NCI-H774 (cell line): Measurements from ENCODE around the gene RPL34.
"Not testable (repeated sequence)": the region's sequence is repeated elsewhere in the genome, so short reads cannot be mapped to it uniquely, and the experiment has no call there.

ENCODE experiments used
- DNase-seq: peaks from one replicate; lab custom pipeline; 2025; lab: John Stamatoyannopoulos, UW

RPL34 gene

GRCh38 chr4:108620101-108620932 is at the start of gene RPL34:
RPL34 (plus strand) TSS chr4:108620576; CDS start chr4:108621960, 1,384 bp downstream.
- peak; percentile 87 for DNase-seq

GRCh38 chr4:108570993-108571569 is 49.3 kb upstream of the RPL34 start:
- no peak for DNase-seq

GRCh38 chr4:108574402-108574801 is 46.0 kb upstream of the RPL34 start:
- no peak for DNase-seq

- no peak for DNase-seq
Measured at GRCh38 chr4:108581083-108581482, 39.3 kb upstream of the RPL34 start.

GRCh38 chr4:108586778-108587177 is 33.6 kb upstream of the RPL34 start:
- DNase-seq: no peak

- DNase-seq: no peak
Measured at GRCh38 chr4:108588878-108589277, 31.5 kb upstream of the RPL34 start.

GRCh38 chr4:108589961-108590360 is 30.4 kb upstream of the RPL34 start:
- DNase-seq: no peak

GRCh38 chr4:108590776-108591175 is 29.6 kb upstream of the RPL34 start:
- no peak for DNase-seq

GRCh38 chr4:108592674-108592986 is 27.7 kb upstream of the RPL34 start:
- DNase-seq: no peak

GRCh38 chr4:108594296-108594695 is 26.1 kb upstream of the RPL34 start:
- not testable (repeated sequence) for DNase-seq

- DNase-seq: no peak
Measured at GRCh38 chr4:108596344-108596743, 24.0 kb upstream of the RPL34 start.

- no peak for DNase-seq
Measured at GRCh38 chr4:108601106-108601505, 19.3 kb upstream of the RPL34 start.

GRCh38 chr4:108601532-108601931 is 18.8 kb upstream of the RPL34 start:
- DNase-seq: no peak

GRCh38 chr4:108602163-108602562 is 18.2 kb upstream of the RPL34 start:
- DNase-seq: no peak

- DNase-seq: no peak
Measured at GRCh38 chr4:108607079-108607815, 13.1 kb upstream of the RPL34 start.

- no peak for DNase-seq
Measured at GRCh38 chr4:108611365-108611764, 9.0 kb upstream of the RPL34 start.

- no peak for DNase-seq
Measured at GRCh38 chr4:108612365-108612764, 8.0 kb upstream of the RPL34 start.

- no peak for DNase-seq
Measured at GRCh38 chr4:108619372-108620100, 840 bp upstream of the RPL34 start.

GRCh38 chr4:108620933-108621905 is 843 bp downstream of the RPL34 start:
- DNase-seq: no peak

GRCh38 chr4:108622022-108622421 is 1.6 kb downstream of the RPL34 start:
- DNase-seq: no peak

GRCh38 chr4:108622828-108623227 is 2.5 kb downstream of the RPL34 start:
- DNase-seq: no peak
